Panc1 (cell line): Measurements from ENCODE around the gene CIDEA.

Experiments used
- CTCF ChIP-seq: fragments of 450-650 bp; IDR thresholded peaks from 2 replicates; pipeline ENCODE4 v1.5.1; 2017; ENCODE audit warnings: mild to moderate bottlenecking
- POLR2AphosphoS5 ChIP-seq: IDR thresholded peaks from 2 replicates; pipeline ENCODE4 v1.6.1; 2012; ENCODE audit warnings: mild to moderate bottlenecking, low read depth, low read length, moderate library complexity
- REST ChIP-seq, 2 experiments: IDR thresholded peaks; 2 replicates each; pipeline ENCODE4 v1.6.1; 2011 to 2012; ENCODE audit warnings: low read depth in 2 of 2, control low read depth in 1 of 2, low read length in 1 of 2, mild to moderate bottlenecking in 1 of 2, moderate library complexity in 1 of 2; ENCODE audit not compliant: insufficient read depth in 1 of 2
- SIN3A ChIP-seq: IDR thresholded peaks from 2 replicates; pipeline ENCODE4 v1.6.1; 2012; ENCODE audit warnings: low read depth, mild to moderate bottlenecking, low read length, moderate library complexity, borderline replicate concordance; ENCODE audit not compliant: insufficient read depth
- TCF7L2 ChIP-seq: IDR thresholded peaks from 2 replicates; pipeline ENCODE4 v1.6.1; 2011; ENCODE audit warnings: mild to moderate bottlenecking, low read depth, low read length, inconsistent platforms

- TF ChIP-seq CTCF (no peak), POLR2AphosphoS5 (no peak), SIN3A (no peak), REST (IDR thresholded peaks at IDR 0.05; ENCODE audit: insufficient read depth in 1 of 2, low read depth in 2 of 2, low read length in 1 of 2) (no peak), TCF7L2 (no peak)
Observed at GRCh38 chr18:12276736-12277554, 22.8 kb downstream of the CIDEA start.
